GM19372 (cell line): ENCODE results near the gene SLC37A2.

Experiments used
- ATAC-seq: cut with Tn5 transposase; IDR thresholded peaks from one replicate; pipeline ENCODE4 v1.9.1; 2021; ENCODE audit warnings: mild to moderate bottlenecking, low read depth, moderate library complexity; ENCODE audit not compliant: unreplicated experiment

SLC37A2 gene

GRCh38 chr11:125070699-125071254 lies 7.7 kb downstream of the SLC37A2 start:
- peak; percentile 69 for ATAC-seq

GRCh38 chr11:125071435-125071834 lies 8.3 kb downstream of the SLC37A2 start:
- no peak for ATAC-seq

- ATAC-seq: no peak
Observed at GRCh38 chr11:125071846-125072217, 8.7 kb downstream of the SLC37A2 start.

GRCh38 chr11:125072218-125072960 lies 9.3 kb downstream of the SLC37A2 start:
- peak; percentile 63 for ATAC-seq

GRCh38 chr11:125072961-125073590 lies 10.0 kb downstream of the SLC37A2 start:
- ATAC-seq: no peak

- no peak for ATAC-seq
Observed at GRCh38 chr11:125073616-125074483, 10.7 kb downstream of the SLC37A2 start.

GRCh38 chr11:125074511-125075241 lies 11.6 kb downstream of the SLC37A2 start:
- no peak for ATAC-seq

GRCh38 chr11:125075242-125075625 lies 12.1 kb downstream of the SLC37A2 start:
- no peak for ATAC-seq

- ATAC-seq: no peak
Observed at GRCh38 chr11:125075900-125076317, 12.8 kb downstream of the SLC37A2 start.

- ATAC-seq: no peak
Observed at GRCh38 chr11:125076378-125076945, 13.4 kb downstream of the SLC37A2 start.

GRCh38 chr11:125078016-125078415 lies 14.9 kb downstream of the SLC37A2 start:
- ATAC-seq: no peak

- ATAC-seq: no peak
Observed at GRCh38 chr11:125078516-125079140, 15.5 kb downstream of the SLC37A2 start.

GRCh38 chr11:125079151-125079877 lies 16.2 kb downstream of the SLC37A2 start:
- ATAC-seq: no peak

- no peak for ATAC-seq
Observed at GRCh38 chr11:125079878-125080530, 16.9 kb downstream of the SLC37A2 start.

GRCh38 chr11:125080531-125080911 lies 17.4 kb downstream of the SLC37A2 start:
- no peak for ATAC-seq

GRCh38 chr11:125081098-125081798 lies 18.1 kb downstream of the SLC37A2 start:
- ATAC-seq: no peak

- no peak for ATAC-seq
Observed at GRCh38 chr11:125082040-125082439, 18.9 kb downstream of the SLC37A2 start.
